NOMO-1 (cell line): ENCODE measurements around the gene TRRAP.

Source experiments
- DNase-seq, 2 experiments: peaks; one replicate each; lab custom pipeline; 2025; ENCODE audit not compliant: unreplicated experiment in 2 of 2; lab: John Stamatoyannopoulos, UW

The TRRAP gene

DNA sequence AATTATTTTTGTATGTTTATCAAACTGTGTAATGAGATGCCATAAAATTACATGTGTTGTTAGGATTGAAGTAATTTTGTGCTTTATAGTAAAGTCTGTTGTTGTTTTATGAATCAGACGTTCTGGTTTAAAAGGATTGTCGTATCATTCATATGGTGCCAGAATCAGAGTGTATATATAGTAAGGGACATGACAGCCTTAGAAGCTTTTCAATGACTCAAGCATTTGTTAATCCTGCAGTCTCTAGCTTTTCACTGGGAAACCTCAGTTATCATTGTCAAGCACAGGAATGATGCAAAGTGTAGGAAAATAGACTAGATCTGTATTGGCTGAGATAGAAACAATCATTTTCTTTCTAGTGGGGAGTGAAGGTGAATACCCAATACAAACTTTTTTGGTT lies 57.5 kb downstream of the TRRAP start:
- DNase-seq: no peak

GRCh38 chr7:98943336-98943735 lies 65.0 kb downstream of the TRRAP start:
- DNase-seq: no peak

DNA sequence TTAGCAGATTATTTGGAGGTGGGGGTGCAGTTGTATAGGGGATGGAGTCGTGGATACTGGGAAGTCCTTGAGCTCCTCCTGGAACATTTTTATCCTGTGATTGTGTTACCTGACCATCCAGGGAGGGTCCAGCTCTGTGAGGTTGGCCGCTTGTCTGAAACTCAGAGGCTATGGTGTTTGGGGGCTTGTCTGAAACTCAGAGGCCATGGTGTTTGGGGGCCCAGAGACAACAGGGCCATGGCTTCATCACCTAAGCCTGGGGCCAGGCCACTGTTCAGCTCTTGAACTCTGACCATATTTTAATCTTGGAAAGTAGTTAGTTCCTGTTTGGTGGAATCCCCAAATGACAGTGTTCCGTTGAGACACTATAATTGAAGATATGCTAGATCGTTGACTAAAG lies 66.1 kb downstream of the TRRAP start:
- DNase-seq: no peak

DNA sequence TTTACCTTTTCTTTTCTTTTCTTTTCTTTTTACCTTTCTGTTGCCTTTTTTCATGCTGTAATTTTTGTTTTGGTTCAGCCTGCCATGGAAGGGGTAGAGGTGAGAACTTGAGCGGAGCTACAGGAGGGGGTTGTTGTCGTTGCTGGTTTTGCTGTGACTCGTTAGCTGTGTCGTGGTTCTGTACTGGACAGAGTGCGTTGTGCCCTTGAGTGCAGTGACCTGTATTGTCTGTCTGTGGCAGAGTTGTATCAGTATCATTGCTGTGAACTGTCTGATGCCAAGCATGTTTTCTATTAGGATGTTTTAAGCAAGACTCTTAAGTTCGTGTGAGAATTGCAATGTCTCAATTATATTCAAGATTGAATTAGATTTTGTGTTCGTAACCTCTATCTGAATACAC lies 67.5 kb downstream of the TRRAP start:
- no peak for DNase-seq

DNA sequence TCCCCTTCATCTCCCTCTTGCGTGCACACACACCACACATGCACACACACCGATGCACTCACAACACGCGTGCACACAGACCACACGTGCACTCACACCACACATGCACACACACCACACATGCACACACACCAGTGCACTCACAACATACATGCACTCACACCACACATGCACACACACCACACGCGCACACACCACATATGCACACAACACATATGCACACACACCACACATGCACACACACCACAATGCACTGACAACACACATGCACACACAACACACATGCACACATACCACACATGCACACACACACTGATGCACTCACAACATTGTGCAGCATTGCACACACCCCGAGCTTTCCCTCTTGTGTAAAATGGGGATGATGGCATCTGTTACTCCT lies 68.1 kb downstream of the TRRAP start:
- no peak for DNase-seq

DNA sequence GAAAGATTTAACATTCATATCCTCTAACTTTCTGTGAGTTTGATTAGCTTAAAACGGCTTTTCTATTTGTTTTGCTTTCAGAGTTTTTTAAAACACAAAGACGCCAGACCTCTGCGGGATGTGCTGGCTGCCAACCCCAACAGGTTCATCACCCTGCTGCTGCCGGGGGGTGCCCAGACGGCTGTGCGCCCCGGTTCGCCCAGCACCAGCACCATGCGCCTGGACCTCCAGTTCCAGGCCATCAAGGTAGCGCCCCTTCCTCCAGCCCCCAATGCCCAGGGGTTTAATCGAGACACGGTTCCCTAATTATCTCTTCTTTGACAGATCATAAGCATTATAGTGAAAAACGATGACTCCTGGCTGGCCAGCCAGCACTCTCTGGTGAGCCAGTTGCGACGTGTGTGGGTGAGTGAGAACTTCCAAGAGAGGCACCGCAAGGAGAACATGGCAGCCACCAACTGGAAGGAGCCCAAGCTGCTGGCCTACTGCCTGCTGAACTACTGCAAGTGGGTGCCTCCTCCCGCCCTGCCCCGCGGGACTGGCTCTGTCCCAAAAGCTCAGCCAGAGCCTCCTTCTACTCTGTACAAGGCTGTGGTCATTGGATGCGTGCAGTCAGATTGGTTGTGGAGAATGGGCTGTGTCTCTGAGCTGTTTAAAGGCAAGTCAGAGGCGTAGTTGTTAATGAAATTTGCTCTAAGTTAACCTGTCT lies 71.2 kb downstream of the TRRAP start:
- no peak for DNase-seq

- DNase-seq: no peak
Measured at GRCh38 chr7:98955992-98956391, 77.7 kb downstream of the TRRAP start.

- DNase-seq: no peak
Measured at GRCh38 chr7:98956469-98956868, 78.1 kb downstream of the TRRAP start.

GRCh38 chr7:98956937-98957336 lies 78.6 kb downstream of the TRRAP start:
- no peak for DNase-seq

- DNase-seq: no peak
Measured at GRCh38 chr7:98957766-98958165, 79.4 kb downstream of the TRRAP start.

DNA sequence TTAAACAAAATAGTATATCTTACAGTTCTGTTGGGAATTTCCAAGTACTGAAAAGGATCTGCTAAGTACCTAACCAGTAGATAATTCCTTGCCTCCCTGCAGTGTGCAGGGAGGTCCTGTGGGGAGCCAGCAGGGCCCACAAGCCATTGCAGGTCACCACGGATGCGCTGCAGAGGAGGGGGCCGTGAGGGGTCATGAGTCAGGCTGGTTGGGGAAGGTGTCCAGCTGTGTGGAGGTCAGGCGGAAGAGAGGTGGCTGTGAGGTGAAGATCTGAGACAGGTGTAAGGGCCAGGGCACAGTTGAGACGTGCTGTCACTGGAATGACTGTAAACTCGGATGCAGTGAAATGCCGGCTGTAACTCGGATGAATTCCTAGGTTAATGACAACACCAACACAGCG lies 80.6 kb downstream of the TRRAP start:
- no peak for DNase-seq

- no peak for DNase-seq
Measured at GRCh38 chr7:98963305-98963704, 85.0 kb downstream of the TRRAP start.

- no peak for DNase-seq
Measured at GRCh38 chr7:98964596-98964995, 86.3 kb downstream of the TRRAP start.

DNA sequence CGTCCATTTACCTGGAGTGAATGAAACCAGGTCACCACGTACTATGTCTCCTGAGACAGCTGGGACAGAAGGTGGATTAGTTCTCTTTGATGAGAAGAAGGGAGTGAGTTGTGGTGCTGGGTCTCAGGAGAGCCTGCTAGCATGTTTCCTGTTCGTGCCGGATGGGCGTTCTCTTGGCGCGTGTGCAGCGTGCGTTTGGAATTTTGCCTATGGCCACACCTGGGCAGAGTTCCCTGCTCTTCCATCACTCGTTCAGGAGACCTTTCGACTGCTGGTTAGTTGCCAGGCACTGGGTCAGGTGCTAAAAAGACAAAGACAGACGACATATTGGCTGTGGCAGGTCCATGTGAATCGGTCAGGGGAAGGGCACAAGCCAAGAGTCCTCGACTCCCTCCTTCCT lies 90.3 kb downstream of the TRRAP start:
- no peak for DNase-seq

DNA sequence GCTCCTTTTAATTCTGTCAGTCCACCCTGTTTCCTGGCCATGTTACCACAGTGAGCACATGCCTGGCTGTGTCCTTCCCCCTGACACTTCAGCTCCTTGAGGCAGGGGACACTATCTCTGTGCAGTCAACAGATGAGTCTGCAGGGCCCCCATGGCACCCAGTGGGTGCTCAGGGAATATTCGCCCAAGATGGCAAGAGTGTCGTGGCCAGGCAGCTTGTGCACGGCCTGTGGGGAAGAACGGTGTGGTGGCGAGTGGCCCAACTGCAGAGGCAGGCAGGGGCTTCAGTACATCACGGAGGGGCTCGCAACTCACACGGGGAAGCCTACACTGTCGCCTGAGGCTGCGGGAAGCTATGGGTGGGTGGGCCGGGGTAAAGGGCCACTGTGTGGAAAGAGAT lies 91.1 kb downstream of the TRRAP start:
- no peak for DNase-seq

DNA sequence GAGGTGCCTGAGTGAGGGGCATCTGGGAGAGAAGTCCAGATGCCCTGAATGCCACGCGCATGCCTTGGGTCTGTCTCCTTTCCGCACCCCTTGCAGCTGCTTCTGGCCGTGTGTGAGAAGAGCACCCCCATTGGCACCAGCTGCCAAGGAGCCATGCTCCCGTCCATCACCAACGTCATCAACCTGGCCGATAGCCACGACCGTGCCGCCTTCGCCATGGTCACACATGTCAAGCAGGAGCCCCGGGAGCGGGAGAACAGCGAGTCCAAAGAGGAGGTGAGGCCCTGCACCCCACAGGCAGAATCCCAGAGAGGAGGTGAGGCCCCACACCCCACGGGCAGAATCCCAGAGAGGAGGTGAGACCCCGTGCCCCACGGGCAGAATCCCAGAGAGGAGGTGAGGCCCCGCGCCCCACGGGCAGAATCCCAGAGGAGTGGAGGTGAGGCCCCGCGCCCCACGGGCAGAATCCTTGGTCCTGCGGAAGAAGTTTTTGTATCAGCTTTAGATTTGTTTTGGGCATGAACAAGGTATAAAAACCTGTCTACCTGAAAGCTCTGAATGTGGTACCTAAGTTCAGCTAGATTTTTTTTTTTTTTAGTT lies 91.8 kb downstream of the TRRAP start:
- no peak for DNase-seq

GRCh38 chr7:98970805-98971204 lies 92.5 kb downstream of the TRRAP start:
- no peak for DNase-seq

- no peak for DNase-seq
Measured at GRCh38 chr7:98974205-98974604, 95.9 kb downstream of the TRRAP start.

DNA sequence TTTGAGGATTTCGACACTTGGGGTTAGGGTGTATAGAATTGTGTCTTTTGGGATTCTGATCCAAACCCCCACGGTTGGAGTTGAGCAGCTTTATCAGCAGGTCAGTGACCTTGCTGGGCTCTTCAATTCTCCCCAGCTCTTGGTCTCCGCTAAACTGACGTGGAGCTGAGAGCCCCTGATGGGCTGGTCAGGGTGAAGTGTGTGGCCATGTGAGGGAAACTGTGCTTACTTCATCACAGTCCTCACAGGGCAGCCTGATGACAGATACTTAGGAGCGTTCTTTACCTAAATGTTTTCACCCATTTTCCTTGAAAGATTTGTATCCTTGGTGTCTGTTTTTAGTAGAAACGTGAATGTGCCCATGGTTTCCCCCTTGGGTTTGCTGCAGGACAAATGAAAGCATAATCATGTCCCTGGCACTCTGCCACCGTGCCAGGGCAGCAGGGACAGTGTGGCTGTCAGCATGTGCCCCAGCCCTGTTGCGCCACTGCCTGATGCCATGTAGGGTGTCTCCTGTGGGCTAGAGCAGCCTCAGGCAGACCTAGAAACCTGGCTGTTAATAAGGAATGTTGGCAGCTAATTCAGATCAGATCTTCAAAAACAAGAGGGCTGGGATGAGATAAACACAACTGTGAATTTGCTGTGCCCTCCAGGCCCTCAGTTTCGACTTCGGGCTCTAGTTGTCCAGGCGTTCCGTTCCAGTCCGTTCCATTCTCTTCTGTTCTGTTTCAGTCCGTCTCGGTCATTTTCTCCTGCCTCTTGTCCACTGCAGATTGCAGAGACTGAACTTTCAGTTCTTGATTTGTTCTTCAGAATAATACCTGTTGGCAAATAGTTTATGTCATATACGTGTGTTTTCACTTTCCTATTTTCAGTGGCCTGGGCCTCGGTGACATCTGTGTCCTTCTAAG lies 96.8 kb downstream of the TRRAP start:
- DNase-seq: no peak

- DNase-seq: no peak
Measured at GRCh38 chr7:98976396-98977185, 98.3 kb downstream of the TRRAP start.

DNA sequence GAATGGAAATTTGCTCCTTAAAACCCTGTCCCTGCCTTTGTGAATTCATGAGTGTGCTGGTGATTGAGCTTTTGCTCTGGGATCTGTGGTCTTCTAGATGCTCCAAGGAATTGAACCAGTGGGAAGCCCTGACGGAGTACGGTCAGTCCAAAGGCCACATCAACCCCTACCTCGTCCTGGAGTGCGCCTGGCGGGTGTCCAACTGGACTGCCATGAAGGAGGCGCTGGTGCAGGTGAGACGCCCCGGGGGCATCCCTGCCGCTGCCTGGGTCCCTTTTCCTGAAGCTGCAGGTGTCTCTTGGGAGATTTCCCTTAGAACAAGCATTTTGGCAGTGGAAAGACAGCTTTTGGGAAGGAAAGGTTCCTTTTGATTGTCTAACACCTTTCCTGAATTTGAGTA lies 100.3 kb downstream of the TRRAP start:
- no peak for DNase-seq
